NCI-H774 (cell line): ENCODE measurements around the gene SREBF1.
"Not testable (repeated sequence)": the region's sequence is repeated elsewhere in the genome, so short reads cannot be mapped to it uniquely, and the experiment has no call there.

Experiments
- DNase-seq: peaks from one replicate; lab custom pipeline; 2025; lab: John Stamatoyannopoulos, UW

SREBF1 gene

DNA sequence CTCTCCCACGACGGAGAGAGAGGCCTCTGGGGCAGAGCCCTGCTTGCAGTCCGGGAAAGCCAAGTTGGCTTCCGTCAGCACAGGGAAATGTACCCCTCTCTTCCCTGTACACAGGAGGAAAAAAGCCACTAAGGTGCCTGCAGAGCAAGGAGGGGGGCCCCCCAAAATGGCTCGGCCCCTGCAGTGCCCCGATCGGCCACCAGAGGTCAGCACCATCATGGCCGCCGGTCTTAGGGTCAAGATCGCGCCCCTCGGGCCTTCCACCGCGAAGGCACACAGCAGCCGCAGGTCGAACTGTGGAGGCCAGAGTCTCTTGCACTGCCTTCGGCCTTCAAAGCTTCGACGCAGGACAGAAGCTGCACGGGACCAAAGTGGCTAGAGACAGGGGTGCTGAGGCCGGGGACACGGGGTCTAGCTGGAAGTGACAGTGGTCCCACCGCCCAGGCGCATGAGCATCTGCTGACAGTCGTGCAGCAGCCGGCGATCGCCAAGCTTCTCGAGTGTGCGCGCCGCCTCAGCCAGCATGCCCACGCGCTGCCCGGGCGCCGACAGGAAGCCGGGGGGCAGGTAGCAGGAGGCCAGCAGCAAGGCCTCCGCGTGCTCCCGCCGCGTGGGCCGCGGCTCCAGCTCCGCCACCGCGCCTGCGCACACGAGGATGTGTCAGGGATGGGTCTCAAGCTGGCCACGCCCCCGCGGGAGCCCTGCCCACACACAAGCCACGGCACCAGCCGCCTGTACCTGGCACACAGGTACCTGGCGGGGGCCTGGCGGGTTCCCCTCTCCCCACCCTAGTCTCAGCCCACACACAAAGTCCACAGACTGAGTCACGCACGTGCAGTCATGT is 24.4 kb downstream of the SREBF1 start:
- DNase-seq, result no peak

DNA sequence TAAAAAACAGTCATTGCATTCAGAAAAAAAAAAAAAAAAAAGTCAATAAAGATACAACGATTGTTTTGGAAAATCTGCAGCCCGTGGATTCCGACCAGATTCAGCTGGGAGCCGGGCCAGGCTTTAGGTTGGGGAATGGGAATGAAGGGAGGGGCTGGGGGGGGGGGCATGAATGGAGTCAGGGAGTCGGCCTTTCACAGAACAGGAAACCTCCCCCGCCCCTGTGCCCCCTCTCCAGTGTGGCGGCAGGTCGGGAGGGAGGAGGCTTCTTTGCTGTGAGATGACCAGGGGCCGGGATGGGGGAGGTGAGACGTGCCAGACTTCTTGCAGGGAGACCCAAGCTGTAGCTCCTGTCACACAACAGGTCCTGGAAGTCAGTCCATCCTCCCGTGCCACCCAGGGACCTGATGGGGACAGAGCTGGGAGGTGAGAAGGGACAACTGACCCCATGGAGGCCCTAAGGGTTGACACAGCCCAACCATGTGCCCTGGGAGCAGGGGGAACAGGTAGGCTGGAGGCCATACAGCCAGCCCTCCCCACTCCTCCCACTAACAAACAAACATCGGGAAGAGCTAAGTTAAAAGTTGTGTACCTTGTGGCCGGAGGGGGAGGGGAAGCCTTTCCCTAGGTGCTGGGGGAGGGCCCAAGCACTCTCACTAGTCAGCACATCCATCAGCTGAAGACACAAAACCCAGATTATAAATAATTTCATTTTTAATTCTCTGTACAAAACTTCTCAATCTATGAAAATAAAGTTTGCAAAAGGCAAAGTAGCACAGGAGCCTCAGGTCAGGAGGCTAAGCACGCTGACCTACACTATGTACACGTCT is 25.2 kb downstream of the SREBF1 start:
- DNase-seq, result no peak

DNA sequence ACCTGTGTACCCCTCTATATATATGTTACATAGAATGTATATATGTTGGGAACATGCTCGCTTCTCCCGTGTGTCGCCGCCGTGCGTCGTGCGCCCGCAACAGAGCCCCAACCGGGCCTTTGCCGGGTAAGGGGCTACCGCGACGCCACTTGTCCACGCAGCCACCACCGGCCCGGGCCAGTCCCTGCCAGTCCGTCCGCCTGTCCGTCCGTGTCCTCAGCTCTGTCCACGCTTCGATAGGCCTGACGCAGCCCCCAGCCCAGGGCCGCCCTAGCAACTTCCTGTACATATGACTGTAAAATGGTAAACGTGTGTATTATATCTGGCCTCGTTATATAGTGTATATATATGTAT is 25.9 kb downstream of the SREBF1 start:
- DNase-seq, result no peak

DNA sequence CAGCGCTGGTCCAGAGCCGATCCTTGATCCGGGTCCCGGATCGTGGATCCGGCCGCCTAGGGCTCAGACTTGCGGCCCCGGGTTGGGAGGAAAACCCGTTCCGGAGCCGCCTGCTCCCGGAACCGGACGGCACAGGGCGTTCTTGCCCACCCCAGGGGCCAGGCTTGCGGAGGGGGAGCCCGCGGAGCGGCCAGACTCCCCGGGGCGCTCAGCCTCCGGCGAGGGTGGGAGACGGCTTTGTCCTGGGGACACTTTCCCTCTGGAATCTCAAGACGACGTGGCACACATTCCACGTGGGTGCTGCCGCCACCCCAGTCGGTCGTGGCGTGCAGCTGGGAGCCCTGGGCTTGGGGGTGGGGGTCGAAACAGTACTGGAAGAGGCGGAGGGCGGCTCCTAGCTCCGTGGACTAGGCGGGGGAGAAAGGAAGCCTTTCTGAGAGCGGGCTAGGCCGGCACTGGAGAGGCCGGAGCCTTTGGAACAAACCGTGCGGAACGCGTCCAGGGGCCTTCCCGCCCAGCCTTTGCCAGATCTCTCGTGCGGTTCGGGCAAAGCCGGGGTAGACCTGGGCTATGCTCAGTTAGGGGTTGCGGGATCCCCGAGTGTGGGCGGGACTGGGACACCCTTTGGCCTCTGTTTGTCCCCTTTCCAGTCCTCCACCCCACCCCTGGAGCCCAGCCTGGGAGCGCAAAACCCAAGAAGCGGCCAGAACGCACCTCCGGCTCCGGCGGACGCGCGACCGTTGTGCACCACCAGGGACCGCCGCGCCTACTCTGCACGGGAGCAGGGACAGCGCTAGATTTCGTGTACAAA is 26.5 kb downstream of the SREBF1 start:
- no peak for DNase-seq

DNA sequence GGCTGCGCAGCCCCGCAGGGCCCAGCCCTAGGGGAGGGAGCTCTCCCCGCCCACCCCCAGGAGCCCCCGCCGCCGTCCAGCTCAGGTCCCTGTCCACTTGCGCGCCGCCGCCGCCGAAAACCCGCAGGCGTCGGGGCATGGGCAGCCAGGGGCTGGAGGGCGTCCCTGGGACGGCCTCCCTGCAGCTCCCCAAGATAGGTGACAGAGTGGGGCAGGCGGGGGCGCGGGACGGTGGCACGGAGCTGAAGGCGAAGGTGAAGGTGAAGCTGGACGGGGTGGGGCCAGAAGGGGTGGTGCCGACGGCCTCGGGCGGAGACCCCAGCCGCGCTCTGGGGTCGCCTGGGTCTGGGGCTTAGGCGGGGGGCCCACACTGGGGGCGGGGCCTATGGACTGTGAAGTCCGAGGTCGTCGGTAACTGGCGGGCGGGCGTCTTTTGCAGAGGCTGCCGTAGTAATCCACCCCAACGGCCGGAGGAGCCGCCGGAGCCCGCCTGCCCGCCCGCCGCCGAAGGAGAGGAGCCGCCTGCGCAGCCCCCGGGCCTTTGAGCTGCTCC is 27.2 kb downstream of the SREBF1 start:
- DNase-seq, result no peak

DNA sequence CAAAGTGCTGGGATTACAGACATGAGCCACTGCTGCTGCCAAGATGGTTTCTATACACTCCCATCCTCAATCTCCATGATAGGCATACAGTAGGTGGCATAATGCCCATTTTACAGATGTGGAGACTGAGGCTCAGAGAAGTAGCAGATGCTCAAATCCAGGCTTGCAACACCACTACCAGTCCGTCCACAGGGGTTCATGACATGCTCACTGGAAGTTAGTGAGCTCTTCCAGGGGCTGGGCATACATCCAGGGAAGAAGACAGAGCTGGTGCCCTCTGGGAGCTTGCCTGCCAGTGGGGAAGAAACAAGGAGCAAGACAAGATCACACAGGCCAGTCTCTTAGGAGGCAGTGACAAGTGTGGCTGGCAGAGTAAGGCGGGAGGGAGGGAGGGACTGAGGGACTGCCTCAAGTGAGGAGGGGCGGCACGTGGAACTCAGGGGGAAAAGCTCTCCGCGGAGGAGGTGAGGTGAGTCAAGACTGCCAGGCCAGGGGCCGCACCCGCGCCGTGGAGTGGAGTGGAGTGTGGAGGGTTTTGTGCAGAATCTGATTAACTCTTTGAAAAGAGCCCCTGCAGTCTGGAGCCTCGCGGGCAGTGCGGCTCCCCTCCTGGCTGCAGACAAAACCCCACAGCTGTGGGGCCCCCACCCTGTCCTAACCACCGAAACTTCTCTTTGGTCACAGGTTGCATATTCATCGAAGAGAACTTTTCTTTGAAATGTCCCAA is 27.9 kb downstream of the SREBF1 start:
- no peak for DNase-seq

DNA sequence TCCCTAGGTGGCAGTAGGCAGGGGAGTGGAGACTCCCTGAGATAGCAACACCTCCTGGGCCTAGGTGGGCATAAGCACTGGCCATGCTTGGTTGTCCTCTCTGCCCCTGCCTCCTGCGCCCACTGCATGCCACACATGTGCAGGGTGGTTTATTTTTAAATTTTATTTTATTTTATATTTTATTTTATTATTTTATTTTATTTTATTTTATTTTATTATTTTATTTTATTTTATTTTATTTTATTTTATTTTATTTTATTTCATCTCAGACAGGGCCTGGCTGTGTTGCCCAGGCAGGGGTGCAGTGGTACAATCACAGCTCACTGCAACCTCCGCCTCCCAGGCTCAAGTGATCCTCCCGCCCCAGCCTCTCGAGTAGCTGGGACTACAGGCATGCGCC is 28.6 kb downstream of the SREBF1 start:
- not testable (repeated sequence) for DNase-seq

DNA sequence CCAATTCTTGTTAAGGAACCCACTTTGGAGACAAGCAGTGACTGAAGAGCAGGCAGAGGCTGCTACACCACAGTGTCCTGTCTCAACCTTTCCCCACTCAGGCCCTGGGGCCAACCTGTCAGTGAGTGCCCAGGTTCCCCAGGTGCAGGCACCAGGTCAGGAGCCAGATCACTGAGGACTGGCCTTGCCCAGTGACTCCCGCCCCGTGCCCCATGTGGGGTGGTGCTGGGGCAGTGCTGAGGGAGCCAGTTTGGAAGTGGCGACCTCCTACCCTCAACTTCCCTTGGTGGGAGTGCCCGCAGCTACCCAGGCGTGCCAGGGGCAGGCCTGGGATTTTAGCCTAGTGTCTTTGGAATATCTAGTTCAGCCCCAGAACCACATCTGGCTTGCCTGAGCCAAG is 29.3 kb downstream of the SREBF1 start:
- DNase-seq, result no peak

DNA sequence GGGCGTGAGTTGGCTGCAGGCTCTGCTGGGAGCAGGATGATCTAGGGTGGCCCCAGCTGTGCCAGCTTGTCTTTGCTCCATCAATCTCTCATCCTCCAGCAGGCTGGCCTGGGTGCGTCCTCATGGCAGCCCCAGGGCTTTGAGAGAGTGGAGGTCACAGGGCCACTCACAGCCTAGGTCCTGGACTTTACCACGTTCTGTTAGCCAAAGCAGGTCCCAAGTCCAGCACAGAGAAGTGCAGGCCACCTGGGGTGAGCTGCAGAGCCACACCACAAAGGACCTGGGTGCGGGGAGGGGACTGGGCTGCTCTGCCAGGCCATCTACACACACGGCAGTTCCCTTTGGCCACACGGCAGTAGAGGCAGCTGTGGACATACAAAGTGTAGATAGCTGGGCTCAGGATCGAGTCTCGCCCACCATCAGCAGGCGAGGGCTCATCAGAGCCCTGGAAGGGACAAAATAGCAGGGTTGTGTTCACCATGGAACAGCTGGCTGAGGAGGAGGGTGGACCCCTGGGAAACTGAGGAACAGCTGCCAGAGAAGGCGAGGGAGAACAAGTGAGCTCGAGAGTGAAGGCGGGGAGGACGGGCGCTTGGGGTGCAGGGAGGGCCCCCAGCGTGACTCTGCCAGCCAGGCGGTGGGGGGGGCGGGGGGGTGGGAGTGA is 30.0 kb downstream of the SREBF1 start:
- no peak for DNase-seq

DNA sequence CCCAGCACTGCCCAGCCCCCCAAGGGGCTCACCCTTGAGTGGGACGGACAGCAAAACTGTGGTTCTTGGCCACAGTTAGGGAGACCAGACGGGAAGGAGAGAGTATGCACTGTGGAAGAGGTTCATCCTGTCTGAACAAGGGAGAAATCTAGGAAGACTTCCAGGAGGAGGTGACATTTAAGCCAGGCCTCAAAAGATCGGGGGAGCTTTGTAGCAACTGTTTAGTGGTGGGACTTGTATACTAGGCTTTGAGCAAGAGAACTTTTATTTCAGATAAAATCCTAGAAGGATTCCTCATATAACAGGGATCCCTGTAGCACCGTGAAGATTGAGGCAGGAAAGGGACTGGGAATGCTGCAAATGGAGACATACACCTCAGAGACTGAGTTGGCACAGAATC is 30.8 kb downstream of the SREBF1 start:
- no peak for DNase-seq

DNA sequence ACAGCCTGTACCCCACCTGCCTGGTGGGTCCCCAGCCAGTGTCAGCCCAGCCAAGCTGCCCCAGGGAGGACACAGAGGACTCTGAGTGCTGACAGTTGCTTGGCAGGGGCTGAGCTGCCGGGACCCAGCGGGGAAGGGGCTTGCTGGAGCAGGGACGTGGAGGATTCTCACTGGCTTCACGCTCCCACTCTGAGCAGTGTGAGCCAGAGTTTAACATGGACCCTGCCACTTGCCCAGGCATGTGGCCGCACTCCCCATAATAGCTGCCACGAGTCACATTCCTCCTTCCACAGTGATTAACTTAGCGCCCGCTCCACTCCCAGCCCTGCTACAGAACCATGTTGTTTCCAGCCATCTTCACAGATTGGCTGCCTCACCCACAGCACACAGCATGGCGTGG is 31.2 kb downstream of the SREBF1 start:
- DNase-seq, result no peak

DNA sequence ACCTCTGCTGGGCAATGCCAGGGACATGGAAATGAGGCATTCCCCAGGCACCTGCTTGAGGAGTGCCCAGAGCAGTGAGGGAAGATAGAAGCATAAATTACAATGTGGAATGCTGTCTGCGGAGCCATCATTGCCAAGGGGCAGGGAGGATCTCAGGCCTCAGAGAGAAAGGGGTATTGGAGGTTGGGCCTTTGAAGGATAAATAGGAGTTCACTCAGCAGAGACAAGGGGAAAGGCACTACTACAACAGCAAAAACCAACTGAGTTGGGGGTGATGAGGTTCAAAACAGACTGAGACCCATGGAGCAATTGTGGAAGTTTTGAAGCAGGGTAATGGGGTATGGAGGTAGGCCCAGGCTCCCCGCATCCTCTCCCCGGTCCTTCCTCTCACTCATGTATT is 32.8 kb downstream of the SREBF1 start:
- no peak for DNase-seq

DNA sequence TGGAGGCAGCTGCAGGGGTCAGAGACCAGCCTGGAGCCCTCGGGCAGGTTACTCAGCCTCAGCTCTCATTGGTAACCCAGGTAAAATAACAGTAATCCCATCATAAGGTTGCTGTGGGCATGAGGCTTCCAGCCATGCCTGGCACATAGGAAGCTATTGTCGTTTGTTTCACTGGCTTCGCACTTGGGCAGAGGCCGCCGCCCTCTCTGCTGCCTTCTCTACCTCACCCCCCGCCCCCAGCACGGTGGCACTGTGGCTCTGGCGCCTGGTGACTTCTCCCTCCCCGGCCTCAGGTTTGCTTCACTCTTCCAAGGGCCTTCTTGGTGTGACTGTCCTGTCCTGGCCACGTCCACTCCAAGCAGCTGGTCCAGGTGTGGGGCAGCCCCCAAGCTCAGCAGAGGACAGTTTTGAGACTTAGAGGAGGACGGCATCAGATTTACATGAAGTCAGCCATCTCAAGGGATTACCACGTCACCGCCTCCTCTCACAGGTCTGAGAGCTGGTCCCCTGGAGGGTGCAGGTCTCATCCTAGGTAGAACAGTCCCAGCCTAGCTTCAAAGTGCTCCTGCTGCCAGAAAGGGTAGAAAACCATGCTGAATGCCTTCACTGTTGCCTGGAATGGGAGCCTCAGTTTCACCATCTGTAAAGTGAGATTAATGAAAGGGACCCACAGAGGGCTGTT is 34.8 kb downstream of the SREBF1 start:
- DNase-seq, result no peak

DNA sequence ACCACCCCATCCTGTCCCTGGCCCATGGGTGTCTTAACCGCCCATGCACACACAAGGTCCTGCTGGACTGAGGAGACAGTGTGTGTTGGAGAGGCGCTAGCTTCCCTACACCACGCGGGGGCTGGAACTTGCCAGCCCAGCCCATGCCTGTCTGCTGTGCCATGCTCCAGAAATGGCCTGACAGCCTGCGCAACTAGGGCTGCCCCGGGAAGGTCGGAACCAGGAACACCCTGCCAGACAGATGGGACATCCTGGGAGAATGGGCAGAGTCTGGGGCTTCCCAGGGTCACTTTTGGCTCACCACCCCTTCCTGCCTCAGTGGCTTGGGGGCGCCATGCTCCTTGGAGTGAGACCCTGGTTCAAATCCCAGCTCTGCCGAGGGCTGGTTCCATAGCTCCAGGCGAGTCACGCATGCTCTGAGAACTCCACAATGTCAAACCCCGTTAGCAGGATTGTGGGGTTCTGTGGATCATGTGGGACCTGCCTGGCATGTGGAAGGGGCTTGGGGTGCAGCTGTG is 36.2 kb downstream of the SREBF1 start:
- DNase-seq, result no peak

DNA sequence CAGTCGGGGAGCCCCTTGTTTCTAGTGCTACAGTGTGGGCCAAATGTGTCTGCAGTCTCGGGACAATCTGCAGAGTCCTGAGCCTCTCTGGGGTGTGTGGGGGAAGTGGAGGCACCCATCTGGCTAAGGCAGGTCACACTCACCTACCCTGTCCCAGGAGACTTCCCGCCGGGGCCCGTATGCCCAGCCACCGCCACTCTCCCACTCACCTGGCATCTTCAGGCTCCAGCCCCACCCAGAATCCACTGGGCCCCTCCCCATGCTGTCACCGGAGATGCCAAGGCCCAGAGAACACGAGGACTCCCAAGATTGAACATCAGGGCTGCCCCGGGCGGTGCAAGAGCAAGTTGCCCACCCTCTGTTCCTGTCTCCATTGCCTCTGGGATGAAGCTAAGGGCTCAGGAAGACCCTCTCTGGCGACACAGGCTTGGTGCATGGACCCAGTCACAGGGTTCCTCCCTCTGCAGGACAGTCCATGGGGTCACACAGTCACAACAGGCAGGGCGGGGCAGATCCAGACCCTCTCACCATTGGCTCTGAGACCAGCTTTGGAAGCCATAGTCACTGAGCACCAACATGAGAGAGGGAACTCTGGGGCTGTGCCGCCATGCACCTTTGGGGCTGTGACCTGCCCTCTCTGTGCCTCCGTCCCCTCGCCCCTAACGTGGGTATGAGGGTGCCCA is 38.1 kb downstream of the SREBF1 start:
- DNase-seq, result no peak

DNA sequence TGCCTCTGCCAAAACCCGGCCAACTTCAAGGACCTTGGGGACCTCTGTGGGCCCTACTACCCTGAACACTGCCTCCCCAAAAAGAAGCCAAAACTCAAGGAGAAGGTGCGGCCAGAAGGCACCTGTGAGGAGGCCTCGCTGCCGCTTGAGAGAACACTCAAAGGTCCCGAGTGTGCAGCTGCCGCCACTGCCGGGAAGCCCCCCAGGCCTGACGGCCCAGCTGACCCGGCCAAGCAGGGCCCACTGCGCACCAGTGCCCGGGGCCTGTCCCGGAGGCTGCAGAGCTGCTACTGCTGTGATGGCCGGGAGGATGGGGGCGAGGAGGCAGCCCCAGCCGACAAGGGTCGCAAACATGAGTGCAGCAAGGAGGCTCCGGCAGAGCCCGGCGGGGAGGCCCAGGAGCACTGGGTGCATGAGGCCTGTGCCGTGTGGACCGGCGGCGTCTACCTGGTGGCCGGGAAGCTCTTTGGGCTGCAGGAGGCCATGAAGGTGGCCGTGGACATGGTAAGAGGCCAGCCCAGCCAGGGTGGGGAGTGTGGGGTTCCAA is 38.7 kb downstream of the SREBF1 start:
- DNase-seq, result no peak

DNA sequence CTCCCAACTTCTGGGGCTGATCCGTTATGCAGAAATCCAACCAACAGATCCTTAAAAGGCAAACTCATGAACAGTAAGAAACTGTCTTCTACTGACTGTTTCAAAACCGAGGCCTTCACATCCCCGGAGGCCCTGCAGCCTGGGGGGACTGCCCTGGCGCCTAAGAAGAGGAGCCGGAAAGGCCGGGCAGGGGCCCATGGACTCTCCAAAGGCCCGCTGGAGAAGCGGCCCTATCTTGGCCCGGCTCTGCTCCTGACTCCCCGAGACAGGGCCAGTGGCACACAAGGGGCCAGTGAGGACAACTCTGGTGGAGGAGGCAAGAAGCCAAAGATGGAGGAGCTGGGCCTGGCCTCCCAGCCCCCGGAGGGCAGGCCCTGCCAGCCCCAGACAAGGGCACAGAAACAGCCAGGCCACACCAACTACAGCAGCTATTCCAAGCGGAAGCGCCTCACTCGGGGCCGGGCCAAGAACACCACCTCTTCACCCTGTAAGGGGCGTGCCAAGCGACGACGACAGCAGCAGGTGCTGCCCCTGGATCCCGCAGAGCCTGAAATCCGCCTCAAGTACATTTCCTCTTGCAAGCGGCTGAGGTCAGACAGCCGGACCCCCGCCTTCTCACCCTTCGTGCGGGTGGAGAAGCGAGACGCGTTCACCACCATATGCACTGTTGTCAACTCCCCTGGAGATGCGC is 39.5 kb downstream of the SREBF1 start:
- DNase-seq, result no peak

DNA sequence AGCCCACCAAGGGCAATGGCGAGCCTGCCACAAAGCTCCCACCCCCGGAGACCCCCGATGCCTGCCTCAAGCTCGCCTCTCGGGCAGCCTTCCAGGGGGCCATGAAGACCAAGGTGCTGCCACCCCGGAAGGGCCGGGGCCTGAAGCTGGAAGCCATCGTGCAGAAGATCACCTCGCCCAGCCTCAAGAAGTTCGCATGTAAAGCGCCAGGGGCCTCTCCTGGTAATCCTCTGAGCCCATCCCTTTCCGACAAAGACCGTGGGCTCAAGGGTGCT is 40.1 kb downstream of the SREBF1 start:
- no peak for DNase-seq
